ENCODE measurements around the gene ANKRD11. TPM values are rescaled to one million over a fixed set of nuclear protein-coding genes. Genes with fewer than 3 reads are reported as not detected.

Gene ANKRD11
- total and polyA plus RNA-seq, 8 donors: 43.9 to 74.0 (median 46.2) TPM

DNA sequence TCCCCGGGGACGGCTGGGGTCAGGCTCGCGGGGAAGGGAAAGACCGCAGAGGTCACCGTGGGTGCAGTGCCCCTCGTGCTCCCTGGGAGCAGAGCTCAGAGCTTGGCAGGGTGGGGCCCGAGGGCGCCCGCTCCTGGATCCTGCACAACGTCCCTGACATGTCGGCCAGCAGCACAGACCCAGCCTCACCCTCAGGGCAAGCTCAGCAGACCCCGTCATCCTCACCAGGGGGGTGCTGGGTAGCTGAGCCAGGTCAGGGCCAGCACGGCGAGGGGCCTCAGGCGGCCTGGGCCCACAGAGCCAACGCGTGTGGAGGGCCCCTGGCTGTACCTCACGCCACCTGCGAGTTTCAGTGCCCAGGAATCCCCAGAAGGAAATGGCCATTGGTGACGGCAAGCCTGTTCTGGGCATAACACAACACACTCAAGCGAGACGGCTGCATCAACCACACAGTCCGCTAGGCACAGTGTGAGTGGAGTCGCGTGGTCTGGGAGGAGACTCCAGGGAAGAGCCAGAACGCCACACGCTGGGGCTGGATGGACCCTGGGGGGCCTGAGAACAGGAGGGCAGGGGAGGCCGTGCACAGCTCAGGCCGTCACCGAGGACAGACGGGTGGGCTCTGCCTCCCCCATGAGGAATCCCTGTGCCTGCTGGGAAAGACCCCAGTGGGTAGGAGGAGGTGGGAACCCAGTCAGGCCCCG, 212.6 kb downstream of the ANKRD11 start:
- TF ChIP-seq, protein P1, sequence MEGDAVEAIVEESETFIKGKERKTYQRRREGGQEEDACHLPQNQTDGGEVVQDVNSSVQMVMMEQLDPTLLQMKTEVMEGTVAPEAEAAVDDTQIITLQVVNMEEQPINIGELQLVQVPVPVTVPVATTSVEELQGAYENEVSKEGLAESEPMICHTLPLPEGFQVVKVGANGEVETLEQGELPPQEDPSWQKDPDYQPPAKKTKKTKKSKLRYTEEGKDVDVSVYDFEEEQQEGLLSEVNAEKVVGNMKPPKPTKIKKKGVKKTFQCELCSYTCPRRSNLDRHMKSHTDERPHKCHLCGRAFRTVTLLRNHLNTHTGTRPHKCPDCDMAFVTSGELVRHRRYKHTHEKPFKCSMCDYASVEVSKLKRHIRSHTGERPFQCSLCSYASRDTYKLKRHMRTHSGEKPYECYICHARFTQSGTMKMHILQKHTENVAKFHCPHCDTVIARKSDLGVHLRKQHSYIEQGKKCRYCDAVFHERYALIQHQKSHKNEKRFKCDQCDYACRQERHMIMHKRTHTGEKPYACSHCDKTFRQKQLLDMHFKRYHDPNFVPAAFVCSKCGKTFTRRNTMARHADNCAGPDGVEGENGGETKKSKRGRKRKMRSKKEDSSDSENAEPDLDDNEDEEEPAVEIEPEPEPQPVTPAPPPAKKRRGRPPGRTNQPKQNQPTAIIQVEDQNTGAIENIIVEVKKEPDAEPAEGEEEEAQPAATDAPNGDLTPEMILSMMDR (IDR thresholded peaks at IDR 0.05): no peak
- intact Hi-C loops (cut with DNase I): no loop called here
- WGBS, 2 donors: 90 to 91% methylated on average over 32 to 33 of the region's 33 CpGs
- Histone ChIP-seq H3K4me3 (no peak overlapping the region), H3K4me1 (no peaks in the 10 kb centered on the region), H3K27me3 (no peaks in the 10 kb centered on the region), H3K27ac (no peak overlapping the region), H3K36me3 (peaks cover 0 to 59% (median 6%) of the 10 kb centered on the region in 3 donors), H3K9me3 (no peaks in the 10 kb centered on the region)
- ATAC-seq (no peak), DNase-seq (peak in 1 of 6 donors; percentile 59), FAIRE-seq (no peak)

DNA sequence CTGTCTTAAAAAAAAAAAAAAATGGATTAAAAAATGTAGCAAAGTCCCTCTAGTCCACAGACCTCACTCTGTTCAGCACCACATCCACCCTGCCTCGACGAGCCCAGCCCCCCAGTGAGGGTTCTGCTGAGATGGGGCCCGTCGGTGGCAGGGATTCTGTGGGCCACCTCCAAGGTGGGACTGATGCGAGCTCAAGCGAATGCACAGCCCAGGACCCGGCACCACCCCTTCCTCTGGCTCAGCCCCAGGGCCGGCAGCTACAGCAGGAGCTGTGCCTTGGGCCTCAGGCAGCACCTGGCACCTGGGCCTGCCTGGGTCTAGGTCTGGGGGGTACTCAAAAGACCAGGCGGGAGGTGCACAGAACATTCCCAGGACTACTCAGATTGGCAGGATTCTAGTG, 213.3 kb downstream of the ANKRD11 start:
- FAIRE-seq (no peak), DNase-seq (peak in 1 of 6 donors; percentile 54), ATAC-seq (no peak)
- Histone ChIP-seq H3K9me3 (no peaks in the 10 kb centered on the region), H3K4me3 (no peak overlapping the region), H3K4me1 (no peaks in the 10 kb centered on the region), H3K36me3 (peaks cover 0 to 51% (median 6%) of the 10 kb centered on the region in 3 donors), H3K27me3 (no peaks in the 10 kb centered on the region), H3K27ac (no peak overlapping the region)
- intact Hi-C loops (cut with DNase I): no loop called here
- 88 to 93% methylated on average over 9 of the region's 9 CpGs for WGBS, 2 donors
- TF ChIP-seq, protein P1 (IDR thresholded peaks at IDR 0.05): no peak

DNA sequence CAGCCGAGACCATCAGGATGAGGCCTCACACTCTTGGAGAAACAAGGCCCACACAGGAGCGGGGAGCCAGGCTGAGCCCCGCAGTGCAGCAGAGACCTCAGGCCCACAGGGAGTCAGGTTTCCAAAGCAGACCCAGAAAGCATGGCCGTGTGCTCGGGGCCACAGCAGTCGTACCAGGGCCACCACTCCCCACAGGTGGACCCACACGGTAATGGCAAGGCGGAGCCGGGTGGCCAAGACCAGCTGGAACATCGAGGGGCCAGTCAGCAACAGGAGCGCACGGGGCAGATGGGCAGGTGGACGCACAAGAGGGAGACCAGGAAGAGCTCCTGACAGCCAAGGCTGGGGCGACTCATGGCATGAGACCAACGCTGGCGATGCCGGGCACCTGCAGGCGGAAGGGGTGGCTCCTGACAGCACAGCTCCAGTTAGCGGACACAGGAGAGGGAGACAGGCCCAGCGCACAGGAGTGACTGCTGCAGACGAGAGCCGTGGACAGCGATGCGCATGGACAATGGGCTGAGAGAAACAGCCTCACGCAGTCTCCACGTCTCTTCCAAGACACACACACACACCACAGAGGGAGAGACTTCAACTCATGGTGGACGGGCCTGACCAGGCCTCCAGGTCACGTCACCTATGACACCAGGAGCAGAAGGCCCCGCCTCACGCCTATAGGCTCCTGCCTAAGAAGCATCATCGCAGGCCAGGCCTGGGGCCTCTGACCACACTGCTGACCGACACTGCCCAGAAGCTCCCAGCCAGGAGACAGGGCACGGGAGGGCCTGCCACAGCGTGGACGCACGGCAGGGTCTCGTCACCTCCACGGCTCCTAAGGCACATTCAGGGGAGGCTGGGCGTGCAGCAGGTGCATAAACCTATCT, 214.3 kb downstream of the ANKRD11 start:
- H3K27me3 ChIP-seq: no peaks in the 10 kb centered on the region
- peak in 2 of 6 donors; percentile 47 to 72 for DNase-seq
- TF ChIP-seq, protein P1 (IDR thresholded peaks at IDR 0.05): no peak
- no peaks in the 10 kb centered on the region for H3K9me3 ChIP-seq
- intact Hi-C loops (cut with DNase I): no loop called here
- H3K4me3 ChIP-seq: no peak overlapping the region
- WGBS, 2 donors: 94 to 95% methylated on average over 39 of the region's 39 CpGs
- no peak for FAIRE-seq
- H3K36me3 ChIP-seq: peaks cover 0 to 54% (median 6%) of the 10 kb centered on the region in 3 donors
- no peaks in the 10 kb centered on the region for H3K4me1 ChIP-seq
- no peak overlapping the region for H3K27ac ChIP-seq
- no peak for ATAC-seq

DNA sequence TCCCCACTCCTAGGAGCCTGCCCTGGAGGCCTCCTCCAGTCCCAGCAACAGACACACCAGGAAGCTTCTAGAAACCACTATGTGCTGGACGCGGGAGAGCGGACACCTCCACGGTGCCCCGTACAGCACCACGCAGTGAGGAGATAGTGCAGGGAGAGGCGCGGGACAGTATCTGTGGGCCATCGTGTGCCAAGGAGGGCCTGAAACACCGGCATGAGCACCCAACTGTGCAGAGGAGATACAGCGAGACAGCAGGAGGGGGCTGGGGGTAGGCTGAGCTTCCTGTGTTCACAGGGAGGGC, 215.1 kb downstream of the ANKRD11 start:
- Histone ChIP-seq H3K4me1 (no peaks in the 10 kb centered on the region), H3K27me3 (no peaks in the 10 kb centered on the region), H3K9me3 (no peaks in the 10 kb centered on the region), H3K4me3 (no peak overlapping the region), H3K27ac (no peak overlapping the region), H3K36me3 (peaks cover 4 to 54% (median 12%) of the 10 kb centered on the region in 3 donors)
- TF ChIP-seq, protein P1 (IDR thresholded peaks at IDR 0.05): no peak
- FAIRE-seq (no peak), DNase-seq (peak in 1 of 6 donors; percentile 50), ATAC-seq (no peak)
- 92 to 93% methylated on average over 11 of the region's 11 CpGs for WGBS, 2 donors
- intact Hi-C loops (cut with DNase I): no loop called here

All from pancreas (tissue), 10 donors.